NCI-H1417 treated with DMSO at 0.1 percent for 48 hours (cell line): ENCODE measurements around the gene GNAL.
"Not testable (repeated sequence)": the region's sequence is repeated elsewhere in the genome, so short reads cannot be mapped to it uniquely, and the experiment has no call there.

Experiments used
- DNase-seq: peaks from one replicate; lab custom pipeline; 2025; lab: John Stamatoyannopoulos, UW

The GNAL gene

DNA sequence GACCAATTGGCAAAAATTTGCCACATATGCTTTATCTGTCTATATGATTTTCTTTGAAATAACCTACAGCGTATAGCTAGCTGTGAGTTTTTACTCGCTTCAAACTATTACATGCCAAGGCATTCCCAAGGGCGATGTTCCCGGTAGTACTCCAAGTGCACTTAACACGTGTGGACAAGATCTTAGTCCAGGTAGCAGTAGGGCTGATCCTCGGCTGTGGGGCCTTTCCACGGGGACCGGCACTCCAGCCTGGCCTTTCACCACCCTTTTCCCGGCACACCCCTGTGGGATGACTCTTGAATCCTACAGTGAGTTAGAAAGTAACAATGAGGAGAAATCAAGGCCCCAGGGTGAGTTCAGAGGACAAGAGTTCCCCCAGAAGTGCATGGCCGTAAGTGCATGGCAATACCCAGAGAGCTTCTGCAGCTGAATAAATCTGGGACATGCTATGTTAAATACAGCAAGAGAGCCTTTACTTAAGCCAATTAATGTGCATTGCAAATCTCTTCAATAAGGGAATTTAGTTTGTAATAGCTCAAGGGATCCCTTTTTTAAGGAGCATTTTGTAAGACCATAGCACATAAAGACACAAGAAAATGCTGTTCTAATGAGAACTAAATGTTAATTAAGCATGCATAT is 188.6 kb downstream of the GNAL start:
- no peak for DNase-seq

DNA sequence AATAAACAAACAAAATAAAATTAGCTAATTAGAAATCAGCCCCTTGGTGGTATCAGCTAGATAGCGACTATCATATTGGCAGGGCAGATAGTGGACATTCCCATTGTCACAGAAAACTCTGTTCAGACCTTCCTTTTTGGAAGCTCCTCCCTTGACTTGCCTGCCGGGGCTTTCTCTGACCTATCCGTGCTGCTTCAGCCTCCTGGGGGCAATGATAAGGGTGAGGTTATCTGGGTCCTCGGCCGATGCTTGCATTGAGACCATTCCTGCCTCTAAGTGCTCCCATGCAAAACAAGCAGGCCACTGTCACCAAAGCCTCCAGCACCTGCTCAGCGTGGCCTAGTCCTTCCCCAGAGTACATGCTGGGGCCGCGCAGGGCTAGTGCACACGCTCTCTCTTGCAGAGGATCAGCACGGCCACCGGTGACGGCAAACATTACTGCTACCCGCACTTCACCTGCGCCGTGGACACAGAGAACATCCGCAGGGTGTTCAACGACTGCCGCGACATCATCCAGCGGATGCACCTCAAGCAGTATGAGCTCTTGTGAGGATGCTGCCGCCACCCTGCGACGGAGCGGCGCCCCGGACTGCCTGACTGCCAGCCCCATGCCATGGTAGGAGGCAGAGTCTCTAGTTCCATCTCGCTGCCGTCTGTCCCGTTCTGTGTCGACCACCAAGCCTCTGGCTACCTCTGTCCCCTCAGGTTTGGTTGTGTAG is 191.7 kb downstream of the GNAL start:
- DNase-seq: no peak

DNA sequence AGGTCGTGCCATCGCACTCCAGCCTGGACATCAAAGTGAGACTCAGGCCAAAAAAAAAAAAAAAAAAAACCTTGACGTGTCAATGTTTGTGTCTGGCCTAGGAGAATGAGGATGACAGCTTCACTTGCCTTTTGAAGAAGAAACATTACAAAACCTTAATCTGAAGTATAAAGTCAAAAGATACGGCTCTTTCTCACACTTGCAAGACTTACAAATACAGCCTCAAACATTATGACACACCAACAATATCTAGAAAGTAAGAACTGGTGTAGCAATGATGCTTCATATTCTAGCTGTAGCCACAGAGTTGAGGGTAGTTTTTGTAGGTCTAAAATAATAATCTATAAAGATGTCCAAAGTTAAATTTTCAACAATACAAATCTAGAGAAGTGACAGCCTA is 193.6 kb downstream of the GNAL start:
- DNase-seq: no peak

DNA sequence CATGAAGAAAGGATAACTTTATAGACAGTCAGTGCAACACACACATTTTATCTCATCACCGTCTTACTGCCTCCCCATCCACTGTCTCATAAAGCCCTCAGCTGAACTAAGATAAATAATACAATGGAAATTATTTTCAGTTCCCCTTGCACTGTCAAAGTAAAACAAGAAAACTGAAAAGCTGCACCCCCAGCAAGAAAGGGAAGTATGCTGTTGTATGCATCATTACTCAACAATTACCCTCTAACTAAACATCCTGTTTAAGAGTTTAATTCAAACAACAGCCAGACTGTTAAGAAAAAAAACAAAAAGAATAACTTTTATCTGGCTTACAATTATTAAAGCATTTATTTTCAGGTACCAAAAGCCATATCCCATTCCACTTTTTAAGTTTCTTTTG is 194.1 kb downstream of the GNAL start:
- no peak for DNase-seq

DNA sequence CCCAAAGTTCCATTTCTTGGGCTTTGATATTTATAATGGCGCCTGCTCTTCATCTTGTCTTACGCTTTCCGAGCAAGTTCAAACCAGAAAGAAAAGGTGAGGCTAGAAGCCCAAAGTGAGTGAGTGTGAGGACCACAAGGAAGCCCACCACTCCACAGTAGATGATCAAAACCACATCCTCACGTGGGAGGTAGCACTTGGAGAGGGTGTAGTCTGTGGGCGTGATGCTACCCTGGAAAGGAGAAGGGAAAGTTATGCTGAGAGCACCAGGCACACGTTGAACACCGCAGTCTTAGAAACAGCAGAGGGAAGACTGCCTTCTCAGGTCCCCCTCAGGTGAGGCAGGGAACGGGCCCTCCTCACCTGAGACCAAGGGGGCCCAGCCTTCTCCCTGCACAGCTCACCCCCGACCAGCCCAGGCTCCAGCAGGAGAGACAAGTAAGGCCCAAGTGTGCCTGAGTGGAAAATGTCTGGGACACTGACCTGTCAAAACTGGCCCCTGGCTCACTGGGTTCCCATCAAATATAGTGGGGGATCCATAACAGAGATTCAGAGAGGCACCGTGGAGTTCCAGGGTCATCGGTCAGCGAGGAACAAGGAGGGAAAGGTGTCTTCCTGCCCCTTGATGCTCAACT is 195.4 kb downstream of the GNAL start:
- no peak for DNase-seq

DNA sequence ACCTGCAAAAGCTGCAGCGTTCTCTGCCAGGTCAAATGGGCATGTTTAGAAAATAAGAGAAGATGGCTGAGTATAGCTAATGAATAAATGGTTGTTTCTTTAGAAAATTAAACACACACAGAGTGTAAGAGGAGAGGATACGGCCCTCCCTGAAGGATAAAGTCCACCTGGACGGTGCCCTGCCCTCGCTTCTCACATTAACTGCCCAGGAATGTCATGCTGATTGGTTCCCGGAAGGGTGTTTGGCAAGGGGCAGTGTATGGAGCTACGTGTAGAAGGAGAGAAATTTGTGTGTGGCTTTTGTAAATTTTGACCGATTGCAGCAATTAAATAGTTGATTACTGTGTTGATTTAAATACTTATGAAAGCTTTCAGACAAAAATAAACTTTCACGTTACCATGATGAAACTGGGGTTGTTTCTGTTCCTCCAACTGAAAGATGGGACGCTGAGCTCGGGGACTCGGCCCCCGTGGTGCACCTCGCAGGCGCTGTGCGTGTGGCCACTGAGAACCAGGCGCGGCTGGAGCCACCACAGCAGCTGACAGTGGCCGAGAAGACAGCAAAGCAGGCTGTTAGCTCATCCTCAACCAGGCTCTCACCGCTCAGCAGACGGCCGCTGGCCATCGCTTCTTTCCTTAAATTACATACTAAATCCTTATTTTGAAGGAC is 196.3 kb downstream of the GNAL start:
- no peak for DNase-seq

DNA sequence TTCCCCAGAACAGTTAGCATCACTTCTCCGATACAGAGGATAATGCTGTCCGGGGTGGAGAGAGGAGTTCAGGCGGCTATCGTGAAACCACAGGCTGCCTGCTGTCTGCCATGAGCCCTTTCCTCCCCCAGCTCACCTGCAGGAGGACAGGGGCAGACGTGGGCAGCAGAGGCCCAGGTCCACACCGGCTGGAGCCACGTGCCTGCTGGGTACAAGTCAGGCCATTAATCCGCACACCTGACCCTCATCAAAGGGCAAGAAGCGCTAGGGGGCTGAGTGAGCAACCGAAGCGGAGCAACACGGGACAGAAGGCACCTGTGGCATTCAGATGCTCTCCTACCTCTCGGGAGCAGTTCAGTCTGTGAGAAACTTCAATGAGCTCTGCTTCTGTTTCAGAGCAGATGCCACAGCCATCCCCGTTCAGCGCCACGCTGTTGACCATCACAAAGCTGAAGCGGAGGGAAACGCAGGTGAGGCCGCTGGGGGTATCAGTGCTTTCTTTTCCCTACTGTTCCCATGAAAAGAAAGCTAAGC is 197.6 kb downstream of the GNAL start:
- DNase-seq: no peak

DNA sequence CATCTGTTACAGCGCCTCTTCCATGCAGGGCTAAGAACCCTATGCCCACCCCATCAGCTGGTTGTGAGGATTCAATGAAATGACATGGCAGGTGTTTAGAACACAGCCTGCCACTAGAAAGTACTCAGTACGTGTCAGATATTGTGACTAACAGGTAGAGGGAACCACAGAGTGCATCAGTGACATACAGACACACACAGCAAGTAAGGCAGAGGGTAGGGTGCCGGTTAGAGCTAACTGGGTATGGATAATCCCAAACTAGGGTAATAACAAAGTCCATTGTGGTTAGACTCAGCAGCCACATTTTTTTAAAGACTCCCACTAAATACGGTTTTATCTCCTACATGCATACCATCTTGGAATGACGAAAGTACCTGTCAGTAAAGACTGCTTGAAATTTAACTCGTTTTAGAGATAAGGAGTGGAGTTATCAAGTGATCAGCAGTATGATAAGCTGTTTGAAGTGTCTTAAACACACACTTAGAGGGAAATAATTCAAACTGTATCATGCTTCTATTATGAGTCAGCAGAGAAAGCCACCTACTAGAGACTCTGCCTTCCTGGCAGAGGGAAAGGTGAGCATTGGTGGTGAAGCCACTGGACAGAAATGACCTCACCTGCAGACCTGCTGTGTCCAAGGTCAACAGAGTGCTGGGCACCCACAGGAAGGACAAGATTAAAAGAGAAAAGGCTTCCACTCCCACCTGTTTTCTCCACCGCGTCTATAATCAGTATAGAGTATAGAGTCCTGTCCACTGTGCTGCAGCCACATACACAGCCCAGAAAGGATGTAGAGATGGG is 198.5 kb downstream of the GNAL start:
- no peak for DNase-seq

DNA sequence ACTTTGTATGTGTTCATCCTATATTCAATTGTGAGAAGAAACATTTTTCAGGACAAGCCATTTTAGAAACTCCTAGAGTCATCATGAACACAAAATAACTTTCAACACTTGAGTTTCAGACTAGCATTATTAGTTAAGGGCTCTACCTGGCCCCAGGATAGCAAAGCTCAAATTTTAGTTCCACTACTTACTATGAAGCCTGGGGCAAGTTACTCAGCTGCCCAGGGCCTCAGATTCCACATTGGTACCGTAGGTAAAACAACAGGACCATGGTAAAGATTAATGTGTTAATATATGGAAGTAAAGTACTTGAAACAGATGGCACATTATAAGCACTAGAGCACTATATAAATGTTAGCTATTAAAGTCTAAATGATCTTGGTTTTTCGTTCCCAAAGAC is 199.7 kb downstream of the GNAL start:
- no peak for DNase-seq

DNA sequence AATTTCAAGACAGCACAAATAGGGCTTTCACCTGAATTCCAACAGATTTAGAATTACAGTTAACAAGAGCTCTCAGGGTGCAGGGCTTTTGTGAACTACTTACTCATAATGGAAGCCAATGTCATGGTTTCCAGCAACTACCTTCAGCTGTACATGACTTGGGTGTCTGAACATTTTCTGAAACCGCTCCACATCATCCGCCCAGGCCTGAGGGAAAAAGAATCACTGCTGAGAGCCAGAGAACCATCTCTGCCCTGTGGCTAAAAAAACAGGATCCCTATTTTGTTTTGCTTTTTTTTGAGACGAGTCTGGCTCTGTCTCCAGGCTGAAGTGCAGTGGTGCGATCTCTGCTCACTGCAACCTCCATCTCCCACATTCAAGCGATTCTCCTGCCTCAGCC is 200.2 kb downstream of the GNAL start:
- DNase-seq: no peak

DNA sequence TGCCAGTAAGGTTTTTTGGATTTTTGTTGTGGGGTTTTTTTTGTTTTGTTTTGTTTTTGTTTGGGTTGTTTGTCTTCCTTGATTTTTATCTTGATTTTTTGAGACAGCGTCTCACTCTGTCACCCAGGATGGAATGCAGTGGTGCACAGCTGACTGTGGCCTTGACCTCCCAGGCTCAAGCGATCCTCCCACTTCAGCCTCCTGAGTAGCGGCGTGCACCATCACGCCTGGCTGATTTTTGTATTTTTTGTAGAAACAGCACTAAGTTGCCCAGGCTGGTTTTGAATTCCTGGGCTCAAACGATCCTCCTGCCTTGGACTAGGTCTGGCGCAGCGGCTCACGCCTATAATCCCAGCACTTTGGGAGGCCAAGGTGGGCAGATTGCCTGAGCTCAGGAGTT is 202.7 kb downstream of the GNAL start:
- no peak for DNase-seq

DNA sequence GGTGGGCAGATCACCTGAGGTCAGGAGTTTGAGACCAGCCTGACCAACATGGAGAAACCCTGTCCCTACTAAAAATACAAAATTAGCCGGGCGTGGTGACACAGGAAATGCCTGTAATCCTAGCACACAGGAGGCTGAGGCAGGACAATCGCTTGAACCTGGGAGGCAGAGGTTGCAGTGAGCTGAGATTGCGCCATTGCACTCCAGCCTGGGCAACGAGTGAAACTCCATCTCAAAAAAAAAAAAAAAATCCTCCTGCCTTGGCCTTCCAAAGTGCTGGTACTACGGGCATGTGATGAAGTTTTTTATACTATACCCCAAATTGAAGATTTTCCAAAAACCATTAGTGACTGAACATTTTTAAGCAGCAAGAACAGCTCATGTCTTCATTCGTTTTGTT is 203.4 kb downstream of the GNAL start:
- DNase-seq: not testable (repeated sequence)

DNA sequence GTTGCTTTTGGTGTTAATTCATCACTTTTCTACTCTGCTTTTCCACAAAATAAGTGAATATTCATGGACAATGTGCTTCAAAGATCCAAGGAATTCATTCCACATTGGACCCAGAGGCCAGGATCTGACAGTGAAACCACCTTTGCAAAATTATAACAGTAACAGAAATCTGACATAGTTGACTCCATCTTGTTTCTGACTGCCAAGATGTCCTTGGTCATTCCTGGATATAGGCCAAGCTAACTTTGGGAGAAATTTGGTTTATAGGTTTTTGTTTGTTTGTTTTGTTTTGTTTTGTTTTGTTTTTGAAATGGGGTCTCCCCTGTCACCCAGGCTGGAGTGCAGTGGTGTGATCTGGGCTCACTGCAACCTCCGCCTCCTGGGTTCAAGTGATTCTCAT is 208.7 kb downstream of the GNAL start:
- no peak for DNase-seq

DNA sequence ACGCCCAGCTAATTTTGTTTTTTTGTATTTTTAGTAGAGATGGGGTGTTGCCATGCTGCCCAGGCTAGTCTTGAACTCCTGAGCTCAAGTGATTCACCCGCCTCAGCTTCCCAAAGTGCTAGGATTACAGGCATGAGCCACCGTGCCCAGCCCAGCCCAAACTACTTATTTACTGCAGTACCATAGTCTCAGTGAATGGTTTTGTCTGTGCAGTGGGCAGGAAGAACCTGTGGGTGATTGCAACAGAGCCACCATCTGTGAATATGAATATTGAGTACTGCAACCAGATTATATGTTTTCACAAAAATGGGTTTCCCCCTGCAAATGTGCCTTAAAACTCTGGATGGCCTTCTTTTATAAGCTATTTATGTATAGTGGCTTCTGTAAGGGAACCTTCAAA is 210.0 kb downstream of the GNAL start:
- DNase-seq: no peak

DNA sequence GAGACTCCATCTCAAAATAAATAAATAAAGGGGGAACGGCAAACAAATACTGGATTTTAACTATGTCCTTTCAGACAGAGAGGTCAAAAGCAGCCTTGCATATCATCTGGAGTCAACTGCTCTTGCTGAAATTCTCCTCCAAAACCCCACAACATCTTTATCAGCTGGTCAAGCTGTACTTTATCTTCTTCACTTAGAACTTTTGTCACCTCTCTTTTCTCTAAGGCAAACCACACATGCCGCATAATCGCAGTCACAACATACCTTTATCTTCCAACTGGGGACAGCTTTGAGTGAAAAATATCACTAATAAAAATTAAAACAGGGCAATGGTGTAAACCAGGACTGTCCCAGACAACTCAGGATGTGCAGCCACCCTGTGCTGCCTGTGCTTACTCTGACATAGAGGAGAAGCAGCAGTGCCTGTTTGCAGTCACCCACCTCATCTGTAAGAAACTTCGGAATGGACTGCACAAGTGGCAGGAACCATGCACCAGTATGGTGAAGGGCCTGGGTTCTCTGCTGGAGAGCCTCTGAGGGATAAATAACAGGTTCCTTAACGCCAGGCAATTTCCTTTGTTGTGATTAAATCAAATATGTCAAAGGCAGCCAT is 212.9 kb downstream of the GNAL start:
- no peak for DNase-seq

DNA sequence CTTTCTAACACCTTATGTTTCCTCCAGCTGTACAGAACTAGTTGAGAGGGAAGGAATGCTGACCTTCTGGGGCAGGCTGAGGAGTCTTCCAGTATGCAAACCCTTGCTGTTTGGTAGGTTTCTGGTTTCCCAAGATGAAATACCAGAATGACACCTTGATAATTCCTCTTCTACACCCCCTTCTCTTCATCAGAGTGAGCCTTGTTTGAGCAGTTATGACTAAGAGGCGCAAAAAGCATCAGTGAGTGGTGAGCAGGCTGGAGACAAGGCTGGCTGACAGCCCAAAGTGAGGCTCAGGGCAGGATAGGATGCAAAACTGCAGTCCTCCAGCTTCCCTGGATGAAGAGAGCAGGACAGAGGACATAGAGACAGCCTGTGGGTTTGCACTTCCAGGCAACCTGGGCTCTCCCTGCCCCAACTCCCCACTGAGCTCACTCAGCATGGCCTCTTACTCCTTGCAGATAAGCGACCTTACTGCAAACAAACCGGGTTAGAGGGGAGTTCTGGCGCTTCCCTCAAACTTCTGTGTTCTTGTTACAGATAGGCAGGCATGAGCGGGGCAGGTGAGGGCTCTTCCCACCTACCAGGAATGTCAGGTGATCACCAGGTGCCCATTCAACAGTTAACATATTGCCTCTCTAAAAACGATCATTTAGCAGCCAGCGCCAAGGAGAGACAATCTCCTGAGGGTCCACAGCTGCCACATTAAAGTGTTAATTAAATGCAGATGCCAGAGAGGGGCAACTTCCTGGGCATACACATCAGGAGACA is 213.6 kb downstream of the GNAL start:
- no peak for DNase-seq

DNA sequence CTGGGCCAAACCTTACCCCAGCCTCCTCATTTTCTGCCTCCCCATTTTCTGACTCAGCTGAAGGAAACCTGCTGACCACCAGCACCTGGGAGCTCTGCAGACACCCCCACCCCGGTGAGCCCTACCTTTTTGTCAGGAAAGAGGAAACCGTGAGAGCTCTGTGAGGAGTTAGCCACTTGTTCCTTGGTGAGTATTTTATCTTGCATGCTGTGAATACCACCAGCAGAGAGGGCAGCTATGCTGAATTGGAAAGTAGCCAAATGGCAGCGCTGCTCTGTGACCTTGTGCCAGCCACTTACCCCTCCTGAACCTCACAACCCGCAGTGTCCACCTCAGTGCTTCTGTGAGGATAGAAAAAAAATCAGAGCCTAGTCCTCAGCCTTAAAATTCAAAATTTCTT is 216.5 kb downstream of the GNAL start:
- no peak for DNase-seq

DNA sequence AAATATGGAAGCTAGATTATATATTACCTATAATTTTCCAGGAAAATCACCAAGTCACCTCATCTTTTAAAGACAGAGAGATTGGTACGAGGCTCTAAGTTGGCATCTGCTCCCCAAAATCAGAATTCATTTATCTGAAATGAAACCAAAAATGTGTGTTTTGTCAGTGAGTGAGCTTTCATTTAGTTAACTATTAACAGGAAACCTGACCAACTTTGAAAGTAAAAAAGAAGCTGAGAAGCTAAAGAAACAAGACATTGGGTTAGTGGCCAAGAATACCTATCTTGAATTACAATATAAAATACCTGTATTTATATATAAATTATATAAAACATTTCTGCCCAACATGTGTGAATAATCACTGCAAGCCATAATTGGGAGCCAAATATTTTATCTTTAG is 217.1 kb downstream of the GNAL start:
- DNase-seq: no peak

DNA sequence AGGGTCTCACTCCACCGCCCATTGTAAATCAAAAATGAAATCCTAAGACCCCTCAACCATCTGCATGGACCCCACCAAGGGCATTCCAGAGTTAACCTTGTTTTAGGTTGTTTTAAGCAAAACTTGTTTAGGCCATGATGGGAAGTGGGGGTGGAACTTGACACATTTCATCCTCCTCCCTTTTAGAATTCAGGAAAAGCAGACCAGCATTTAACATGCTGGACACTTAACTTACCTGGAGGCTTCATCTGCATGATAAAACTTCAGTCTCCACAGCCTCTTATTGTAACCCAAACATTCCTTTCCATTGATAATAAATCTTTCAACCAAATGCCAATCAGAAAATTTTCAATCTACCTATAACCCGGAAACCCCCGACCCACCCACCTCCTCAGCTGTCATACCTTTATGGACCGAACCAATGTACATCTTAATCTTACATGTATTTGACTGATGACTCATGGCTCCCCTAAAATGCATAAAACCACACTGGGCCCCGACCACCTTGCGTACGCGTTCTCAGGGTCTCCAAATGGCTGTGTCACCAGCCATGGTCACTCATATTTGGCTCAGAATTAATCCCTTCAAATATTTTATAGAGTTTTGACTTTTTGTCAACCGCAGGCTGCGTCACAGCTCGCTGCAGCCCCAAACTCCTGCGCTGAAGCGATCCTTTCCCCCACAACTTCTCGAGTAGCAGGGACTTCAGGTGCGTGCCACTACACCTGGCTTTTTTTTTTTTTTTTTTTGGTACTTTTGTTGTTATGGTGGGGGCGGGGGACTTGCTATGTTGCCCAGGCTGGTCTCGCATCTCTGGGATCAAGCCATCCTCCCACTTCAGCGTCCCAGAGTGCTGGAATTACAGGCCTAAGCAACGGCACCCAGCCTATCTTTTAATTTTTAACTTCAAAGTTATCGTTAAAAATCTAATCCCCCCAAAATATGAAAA is 218.1 kb downstream of the GNAL start:
- no peak for DNase-seq
